IPS-NIHi7 (cell line): ENCODE measurements around the gene MZF1.
A peak's percentile ranks its signal among the peaks of the same experiment; 100 is the strongest.

ENCODE experiments used
- DNase-seq: peaks from one replicate; pipeline ENCODE4 v3.0.0; 2012; ENCODE audit warnings: mixed read lengths; ENCODE audit errors: extremely low spot score

MZF1 gene

DNA sequence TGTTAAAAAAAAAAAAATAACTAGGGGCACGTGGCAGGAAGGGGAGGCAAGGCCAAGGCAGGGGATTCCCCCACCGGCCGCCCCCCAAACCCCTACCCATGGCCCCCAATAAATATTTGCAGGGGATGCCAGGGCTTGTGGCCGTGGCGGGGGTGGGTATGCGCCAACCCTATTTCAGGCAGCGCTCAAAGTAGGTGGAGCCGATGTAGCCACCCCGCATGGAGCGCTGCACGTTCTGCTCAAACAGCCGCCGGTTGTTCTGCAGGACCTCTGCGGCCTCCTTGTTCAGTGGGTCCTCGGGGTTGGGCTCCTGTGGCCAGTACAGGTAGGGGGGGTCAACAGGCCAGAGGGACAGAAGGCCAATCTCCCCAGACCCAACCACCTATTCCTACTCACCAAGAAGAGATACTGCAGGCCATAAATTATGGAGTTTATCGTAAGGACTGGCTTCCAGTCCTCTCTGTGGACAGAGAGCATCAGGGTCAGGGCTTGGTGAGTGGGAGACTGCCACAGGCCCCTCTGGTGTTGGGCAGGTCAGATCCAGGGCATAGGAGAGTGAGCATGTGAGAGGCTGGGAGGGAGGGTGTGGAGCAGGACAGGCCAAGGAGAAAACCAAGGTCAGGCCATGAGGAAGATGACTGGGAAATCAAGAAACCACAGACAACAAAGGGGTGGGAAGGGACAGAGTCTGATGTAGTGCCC lies 17.1 kb downstream of the MZF1 start:
- no peak for DNase-seq

DNA sequence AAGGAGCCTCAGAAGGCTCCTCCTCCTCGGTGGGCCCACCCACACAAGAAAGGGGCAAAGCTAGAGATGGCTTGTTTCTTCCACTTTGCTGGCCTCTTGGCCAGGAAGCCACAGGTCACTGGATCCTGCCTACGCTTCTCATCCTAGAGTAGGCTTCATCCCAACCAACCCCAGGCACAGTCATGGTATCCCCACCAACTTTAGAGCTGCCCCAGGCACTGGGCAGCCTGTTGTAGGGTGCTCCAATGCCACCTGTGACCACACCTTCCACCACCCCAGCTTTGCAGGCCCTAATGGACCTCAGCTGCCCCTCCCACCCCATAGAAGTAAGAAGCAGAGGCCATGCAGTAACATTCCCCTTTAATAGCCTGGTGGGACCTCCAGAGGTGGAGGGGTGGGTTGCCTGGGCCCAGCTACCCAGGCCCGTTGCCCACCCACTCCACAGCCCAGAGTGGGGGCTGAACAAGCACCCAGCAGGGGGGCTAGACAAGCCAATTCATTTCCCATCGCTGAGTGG lies 17.7 kb downstream of the MZF1 start:
- DNase-seq, result no peak

DNA sequence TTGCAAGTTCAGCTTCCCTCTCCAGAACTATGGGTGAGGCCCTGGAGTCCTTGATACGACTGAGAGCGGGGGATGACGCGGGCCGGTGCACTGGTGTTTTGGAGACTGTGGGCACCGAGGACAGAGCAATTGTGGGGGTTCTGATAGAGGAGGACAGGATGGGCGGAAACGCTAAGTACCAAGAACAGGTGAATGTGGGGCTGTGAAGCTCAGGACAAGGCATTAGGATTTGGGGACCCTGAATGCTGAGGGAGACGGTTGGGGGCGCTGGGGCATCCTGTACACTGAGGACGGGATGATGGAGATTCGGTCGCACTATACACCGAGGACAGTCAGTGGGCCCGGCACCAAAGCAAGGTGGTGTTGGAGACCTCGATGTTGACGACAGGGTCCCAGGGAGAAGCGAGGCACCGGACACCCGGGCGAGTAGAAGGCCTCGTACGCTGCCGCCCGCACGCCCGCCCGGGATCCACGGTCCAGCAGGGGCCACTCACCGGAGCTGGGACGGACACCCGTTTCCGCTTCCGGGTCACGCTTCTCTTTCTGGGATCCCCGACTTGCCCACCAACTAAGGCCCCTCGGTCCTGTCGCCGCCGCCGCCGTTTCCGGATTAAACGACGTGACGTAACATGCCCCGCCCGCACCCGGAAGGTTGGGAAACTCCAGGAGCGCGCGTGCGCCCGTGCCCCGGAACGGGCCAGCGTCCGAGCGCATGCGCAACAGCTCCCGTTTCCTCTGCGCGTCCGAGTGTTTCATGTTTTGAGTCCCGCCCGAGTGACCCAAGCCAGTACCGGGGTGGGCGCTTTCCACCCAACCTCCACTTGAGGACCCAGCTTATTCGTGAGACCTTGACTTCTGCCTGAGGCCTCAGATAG lies 18.4 kb downstream of the MZF1 start, which contains the start of gene CHMP2A:
TSS of gene CHMP2A (minus strand) at position 612 of the 875 bp plus-strand sequence. CDS start 893 bp downstream, outside the sequence.
- DNase-seq, result peak; percentile 90

DNA sequence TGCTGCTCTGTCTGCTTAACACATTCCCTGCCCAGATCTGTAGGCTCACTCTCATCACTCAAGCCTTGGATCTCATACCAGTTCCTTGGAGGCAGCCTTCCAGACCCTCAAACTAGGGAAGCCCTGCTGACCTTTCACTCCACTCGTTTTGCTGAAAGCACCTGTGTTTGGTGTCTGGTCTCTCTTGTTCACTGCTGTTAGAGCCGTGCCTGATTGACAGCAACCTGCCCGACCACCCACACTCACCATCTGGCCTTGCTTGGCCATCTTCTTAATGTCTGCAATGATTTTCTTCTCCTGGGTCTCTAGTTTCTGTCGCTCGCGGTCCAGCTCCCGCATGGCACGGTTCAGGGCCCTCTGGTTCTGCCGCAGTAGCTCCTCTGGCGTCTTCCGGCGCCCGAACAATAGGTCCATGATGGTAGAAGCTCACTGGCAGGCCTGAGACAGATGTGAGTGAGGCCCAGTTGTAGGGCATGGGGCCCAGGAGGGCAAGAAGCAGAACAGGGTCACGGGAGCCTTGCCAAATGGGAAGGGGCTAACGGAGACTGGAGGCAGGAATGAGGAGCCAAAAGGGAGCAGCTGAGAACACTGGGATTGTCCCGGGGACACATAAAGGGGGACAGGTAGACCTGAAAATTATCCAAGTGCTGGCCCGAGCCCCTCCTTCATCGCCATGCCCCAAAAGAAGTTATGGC lies 19.2 kb downstream of the MZF1 start:
- DNase-seq, result no peak

DNA sequence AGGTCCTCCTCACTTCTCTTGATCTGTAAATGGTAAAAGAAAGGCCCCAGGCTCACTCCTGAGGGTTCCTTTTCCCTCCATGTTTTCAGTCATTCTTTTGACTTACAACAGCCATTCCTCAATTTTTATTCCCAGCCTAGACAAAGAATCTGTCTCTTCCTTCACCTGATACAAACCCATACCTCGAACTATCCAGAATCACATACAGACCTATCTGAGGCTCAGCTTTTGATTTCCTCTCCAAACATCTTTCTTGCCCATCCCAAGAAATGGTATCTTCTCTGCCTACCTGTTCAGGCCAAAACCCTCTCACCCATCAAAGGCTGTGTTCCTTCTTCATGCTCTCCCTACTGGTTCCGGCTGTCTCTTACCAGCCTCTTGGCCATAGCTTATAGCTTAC lies 20.5 kb downstream of the MZF1 start:
- no peak for DNase-seq

DNA sequence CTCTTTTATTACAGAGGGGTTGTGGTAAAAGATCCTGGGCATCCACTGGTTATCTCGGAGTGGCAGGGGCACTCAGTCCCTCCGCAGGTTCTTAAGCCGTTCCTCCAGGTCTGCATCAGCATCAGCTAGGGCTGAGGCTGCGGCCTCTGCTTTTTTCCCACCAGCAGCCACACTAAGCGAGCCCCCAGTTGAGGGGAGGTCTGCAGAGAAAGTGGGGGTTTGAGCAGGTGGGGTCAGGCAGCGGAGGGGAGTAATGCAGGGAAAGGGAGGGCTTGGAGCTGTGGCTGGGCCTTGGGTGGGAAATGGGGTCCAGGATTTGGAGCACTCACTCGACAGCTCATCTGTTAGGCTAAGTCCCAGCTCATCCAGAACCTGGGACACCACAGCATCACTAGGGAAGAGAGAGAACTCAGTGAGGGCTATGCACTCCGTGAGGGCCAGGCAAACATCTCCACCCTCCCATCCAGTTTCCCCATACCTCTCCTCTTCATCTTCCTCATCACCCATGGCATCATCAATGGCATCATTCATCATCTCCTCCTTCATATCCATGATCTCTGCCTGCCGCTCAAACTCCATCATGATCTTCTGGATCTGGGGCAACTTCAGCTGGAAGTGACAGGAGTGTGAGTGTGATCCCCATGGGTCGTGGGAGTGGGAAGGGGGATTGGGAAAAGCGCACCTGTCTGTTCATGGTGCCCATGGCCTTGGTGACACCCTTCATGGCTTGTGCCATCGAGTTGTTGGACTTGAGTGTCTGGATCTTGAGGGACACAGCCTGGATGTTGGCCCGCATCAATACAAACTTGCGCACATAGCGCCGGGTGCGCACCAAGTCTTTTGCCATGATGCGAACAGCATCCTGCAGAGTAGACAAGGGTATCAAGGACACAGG lies 21.3 kb downstream of the MZF1 start:
- DNase-seq, result no peak

DNA sequence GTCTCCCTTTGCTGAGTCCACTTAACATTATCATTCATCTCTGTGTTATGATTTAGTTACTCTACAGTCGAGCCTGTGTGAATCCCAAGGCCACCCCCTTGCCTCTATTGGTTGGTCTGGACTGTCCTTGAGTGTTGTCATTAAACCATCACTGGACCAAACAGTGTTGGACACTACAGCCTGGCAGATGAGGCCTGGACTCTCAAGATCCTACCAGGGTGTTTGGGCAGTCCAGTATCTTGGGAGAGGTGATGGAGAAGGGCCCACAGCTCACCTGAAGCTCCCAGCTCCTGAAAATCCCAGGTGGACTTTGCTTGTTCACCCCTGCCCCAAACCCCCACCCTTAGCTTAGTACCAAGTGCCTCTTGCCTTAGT lies 22.0 kb downstream of the MZF1 start:
- DNase-seq, result no peak

DNA sequence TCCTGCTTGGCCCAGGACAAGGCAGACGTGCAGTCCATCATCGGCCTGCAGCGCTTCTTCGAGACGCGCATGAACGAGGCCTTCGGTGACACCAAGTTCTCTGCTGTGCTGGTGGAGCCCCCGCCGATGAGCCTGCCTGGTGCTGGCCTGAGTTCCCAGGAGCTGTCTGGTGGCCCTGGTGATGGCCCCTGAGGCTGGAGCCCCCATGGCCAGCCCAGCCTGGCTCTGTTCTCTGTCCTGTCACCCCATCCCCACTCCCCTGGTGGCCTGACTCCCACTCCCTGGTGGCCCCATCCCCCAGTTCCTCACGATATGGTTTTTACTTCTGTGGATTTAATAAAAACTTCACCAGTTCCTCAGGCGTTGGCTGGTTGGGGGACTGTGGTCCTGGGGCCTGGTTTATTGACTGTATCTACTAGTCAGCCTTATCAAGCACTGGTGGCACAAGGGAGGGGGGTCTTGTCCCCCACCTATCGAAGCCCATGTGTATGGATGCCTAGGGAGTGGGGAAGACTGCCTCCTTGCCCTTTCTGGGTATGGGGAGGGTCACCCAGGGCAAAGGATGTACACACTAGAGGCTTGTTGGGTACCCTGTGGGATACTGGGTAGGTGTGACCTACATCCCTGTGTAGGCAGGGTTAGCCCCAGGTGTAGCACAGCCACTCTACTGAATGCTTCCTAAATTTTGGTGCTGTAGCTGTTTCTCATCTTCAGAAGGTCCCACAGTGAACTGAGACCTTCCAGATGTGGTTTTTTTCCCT lies 22.6 kb downstream of the MZF1 start:
- DNase-seq, result no peak

DNA sequence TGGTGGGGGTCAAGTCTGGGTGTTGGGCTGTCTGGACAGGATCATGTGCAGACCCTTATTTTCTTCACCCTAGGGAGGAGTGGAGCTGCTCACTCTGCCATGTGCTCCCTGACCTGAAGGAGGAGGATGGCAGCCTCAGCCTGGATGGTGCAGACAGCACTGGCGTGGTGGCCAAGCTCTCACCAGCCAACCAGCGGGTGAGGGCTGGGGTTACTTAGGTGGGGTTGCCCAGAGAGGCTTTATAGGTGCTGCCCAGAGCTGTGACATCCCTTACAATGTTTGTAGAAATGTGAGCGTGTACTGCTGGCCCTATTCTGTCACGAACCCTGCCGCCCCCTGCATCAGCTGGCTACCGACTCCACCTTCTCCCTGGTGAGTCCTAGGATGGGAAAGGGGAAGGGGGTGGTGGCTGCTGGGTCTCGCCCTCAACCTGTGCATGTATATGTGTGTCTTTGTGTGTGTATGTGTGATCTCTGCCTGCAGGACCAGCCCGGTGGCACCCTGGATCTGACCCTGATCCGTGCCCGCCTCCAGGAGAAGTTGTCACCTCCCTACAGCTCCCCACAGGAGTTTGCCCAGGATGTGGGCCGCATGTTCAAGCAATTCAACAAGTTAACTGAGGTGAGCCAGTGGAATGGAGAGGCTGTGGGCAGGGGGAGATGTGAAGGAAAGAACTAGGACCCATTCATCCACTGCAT lies 23.3 kb downstream of the MZF1 start:
- DNase-seq, result no peak

DNA sequence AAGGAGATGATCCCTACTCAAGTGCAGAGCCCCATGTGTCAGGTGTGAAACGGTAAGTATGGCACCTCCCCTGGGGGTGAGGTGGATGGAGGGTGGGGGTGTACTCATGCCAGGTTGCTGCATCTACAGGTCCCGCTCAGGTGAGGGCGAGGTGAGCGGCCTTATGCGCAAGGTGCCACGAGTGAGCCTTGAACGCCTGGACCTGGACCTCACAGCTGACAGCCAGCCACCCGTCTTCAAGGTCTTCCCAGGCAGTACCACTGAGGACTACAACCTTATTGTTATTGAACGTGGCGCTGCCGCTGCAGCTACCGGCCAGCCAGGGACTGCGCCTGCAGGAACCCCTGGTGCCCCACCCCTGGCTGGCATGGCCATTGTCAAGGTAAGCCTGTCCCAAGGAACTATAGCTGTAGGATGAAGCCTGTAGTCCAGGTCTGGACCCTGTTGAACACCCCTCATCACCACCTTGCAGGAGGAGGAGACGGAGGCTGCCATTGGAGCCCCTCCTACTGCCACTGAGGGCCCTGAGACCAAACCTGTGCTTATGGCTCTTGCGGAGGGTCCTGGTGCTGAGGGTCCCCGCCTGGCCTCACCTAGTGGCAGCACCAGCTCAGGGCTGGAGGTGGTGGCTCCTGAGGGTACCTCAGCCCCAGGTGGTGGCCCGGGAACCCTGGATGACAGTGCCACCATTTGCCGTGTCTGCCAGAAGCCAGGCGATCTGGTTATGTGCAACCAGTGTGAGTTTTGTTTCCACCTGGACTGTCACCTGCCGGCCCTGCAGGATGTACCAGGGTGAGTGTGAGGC lies 24.1 kb downstream of the MZF1 start:
- DNase-seq, result no peak

DNA sequence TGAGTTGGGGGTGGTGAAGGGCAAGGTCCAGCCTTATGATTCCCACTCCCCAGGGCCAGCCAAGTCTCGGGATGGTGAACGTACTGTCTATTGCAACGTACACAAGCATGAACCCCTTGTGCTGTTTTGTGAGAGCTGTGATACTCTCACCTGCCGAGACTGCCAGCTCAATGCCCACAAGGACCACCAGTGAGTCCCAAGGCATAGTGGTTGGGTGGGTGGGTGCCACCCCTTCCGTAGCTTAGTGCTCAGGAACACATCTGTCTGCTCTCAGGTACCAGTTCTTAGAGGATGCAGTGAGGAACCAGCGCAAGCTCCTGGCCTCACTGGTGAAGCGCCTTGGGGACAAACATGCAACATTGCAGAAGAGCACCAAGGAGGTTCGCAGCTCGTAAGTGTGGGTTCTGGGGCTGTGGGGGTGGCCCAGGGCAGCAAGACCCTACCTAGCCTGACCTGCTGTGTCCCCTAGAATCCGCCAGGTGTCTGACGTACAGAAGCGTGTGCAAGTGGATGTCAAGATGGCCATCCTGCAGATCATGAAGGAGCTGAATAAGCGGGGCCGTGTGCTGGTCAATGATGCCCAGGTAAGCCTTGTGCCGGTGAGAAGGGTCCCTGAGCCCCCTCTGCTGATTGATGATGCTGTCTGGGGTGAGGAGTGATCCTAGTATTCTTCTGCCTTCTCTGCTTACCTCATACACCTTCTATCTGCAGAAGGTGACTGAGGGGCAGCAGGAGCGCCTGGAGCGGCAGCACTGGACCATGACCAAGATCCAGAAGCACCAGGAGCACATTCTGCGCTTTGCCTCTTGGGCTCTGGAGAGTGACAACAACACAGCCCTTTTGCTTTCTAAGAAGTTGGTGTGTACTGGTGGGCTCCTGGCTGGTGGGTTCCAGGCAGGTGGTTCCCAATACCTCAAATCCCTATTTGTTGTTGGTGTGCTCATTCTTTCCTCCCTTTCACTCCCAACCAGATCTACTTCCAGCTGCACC lies 25.5 kb downstream of the MZF1 start:
- DNase-seq, result no peak

DNA sequence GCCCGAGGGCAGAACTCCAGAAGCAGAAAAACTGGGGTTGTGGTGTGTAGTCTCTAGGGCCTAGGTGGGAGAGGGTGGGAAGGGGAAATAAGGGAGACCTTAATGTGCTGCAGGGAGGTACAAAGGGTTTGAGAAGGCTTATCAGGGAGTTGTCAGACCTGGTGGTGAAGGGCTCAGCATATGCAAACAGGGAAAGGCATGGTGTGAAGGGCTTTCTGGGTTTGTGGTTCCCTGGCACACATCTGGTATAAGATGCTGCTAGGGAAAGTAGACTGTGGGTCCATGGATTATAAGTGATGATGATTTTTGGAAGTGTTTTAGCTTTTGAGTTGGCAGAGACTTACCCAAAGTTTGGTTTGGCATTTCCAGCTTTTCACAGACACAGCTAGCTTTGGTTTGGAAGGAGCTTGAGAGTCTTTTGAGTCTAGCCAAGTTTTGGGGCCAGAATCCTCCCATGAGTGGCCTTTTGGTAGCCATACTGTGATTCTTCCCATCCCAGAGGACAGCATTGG lies 27.1 kb downstream of the MZF1 start:
- no peak for DNase-seq

DNA sequence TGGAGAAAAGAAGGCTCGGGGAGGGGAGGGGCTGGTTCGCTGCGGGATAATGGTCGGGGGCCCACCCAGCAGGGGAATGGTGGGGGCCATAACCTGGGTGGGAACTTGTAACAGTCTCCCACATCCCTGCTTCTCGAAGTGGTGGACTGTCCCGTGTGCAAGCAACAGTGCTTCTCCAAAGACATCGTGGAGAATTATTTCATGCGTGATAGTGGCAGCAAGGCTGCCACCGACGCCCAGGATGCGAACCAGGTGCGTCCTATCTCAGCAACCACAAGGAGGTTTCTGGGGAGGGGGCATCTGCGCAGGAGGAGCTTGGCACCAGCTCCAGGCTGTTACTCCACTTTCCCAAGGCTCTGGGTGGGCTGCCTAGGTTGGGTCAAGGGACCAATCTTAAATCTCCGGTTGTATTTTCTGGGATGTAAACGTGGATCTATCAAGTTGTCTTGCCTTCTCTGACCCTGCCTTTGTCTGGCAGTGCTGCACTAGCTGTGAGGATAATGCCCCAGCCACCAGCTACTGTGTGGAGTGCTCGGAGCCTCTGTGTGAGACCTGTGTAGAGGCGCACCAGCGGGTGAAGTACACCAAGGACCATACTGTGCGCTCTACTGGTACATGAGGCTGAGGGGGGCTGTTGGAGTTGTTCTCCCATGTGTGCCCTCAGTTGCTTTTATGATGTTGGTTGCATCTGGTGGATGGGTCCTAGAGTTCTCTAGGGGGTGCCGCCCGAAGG lies 27.7 kb downstream of the MZF1 start:
- no peak for DNase-seq

DNA sequence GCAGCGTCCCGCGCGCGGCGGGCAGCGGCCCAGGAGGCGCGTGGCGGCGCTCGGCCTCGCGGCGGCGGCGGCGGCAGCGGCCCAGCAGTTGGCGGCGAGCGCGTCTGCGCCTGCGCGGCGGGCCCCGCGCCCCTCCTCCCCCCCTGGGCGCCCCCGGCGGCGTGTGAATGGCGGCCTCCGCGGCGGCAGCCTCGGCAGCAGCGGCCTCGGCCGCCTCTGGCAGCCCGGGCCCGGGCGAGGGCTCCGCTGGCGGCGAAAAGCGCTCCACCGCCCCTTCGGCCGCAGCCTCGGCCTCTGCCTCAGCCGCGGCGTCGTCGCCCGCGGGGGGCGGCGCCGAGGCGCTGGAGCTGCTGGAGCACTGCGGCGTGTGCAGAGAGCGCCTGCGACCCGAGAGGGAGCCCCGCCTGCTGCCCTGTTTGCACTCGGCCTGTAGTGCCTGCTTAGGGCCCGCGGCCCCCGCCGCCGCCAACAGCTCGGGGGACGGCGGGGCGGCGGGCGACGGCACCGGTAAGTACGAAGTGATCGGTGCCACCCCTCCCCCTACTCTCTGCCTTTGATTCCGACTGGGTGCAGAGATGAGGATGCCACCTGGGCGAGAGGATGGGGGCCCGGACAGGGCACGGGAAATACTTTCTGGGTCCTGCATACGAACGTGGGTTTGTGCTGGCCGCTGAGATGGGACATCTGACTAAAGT lies 28.4 kb downstream of the MZF1 start:
- peak; percentile 78 for DNase-seq

DNA sequence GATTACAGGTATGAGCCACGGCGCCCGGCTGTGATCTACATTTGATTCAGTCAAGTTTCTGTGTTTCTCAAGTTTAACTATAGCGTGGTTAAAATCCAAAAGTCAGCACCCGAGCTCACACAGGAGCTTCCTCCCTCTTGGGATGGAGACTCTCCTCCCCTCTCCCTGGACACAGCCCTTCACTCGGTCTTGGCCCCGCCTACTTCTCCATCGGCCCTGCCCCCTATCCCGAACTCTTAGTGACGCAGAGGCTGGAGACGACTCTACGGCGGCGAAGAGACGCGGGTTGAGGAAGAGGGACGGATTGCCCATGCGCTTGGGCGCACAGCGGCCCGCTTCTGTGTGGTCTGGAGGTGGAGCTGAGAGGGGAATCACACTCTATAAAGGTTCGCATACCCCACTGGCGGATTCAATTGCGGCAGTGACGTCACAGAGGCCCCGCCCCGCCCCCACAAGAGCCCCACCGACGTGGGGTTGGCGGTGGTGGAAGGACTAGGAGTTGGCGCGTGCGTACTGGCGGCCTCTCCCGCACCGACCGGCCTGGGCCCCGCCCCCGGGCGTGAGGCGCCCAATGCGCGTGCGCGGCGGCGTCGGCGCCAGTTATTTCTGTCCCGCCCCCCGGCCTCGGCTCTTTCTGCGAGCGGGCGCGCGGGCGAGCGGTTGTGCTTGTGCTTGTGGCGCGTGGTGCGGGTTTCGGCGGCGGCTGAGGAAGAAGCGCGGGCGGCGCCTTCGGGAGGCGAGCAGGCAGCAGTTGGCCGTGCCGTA lies 29.1 kb downstream of the MZF1 start, which contains the start of gene TRIM28:
TSS of gene TRIM28 (plus strand) at position 239 of the 765 bp plus-strand sequence. CDS start 694 bp downstream, outside the sequence.
- peak; percentile 97 for DNase-seq
